Upper lobe of right lung (tissue), 1 donor: ENCODE data around the gene CDH4. TPM values are rescaled to one million over a fixed set of nuclear protein-coding genes. Genes with fewer than 3 reads are reported as not detected.

Experiments
- ATAC-seq: fragments of 200-7000 bp; cut with Tn5 transposase; one replicate; pipeline ENCODE4 v1.9.1; 2020; ENCODE audit warnings: mild to moderate bottlenecking, moderate library complexity
- DNase-seq: peaks from one replicate; pipeline ENCODE4 v3.0.0-alpha.2; 2020
- H3K27ac ChIP-seq: fragments of 200-600 bp; one replicate; pipeline ENCODE4 v1.8.0; 2022
- H3K27me3 ChIP-seq: fragments of 200-600 bp; one replicate; pipeline ENCODE4 v1.8.0; 2022; ENCODE audit warnings: mild to moderate bottlenecking
- H3K36me3 ChIP-seq: fragments of 200-600 bp; one replicate; pipeline ENCODE4 v1.8.0; 2022
- H3K4me1 ChIP-seq: fragments of 200-600 bp; one replicate; pipeline ENCODE4 v1.8.0; 2022
- H3K4me3 ChIP-seq: fragments of 200-600 bp; one replicate; pipeline ENCODE4 v1.8.0; 2022; ENCODE audit warnings: mild to moderate bottlenecking
- H3K9me3 ChIP-seq: fragments of 200-600 bp; one replicate; pipeline ENCODE4 v1.8.0; 2022
- intact Hi-C: fragments of 100-400 bp; cut with DNase I; formaldehyde crosslinking; loops from one replicate; pipeline ENCODE4 v1.11.0; 2022
- total RNA-seq: library from RNA; stranded (reverse); fragmentation: NEBNext Ultra II Directional; extraction: Animal tissue kit (Norgen Biotek cat#: 25700); gene quantifications from one replicate; pipeline ENCODE4 v1.2.1, GENCODE V29; 2021
- TF ChIP-seq, protein P1 (sequence below): fragments of 200-600 bp; IDR thresholded peaks from one replicate; pipeline ENCODE4 v1.8.0; 2022; ENCODE audit warnings: antibody characterized with exemption
- donor health status: DM: no; HTN: yes; CAD: no; lungs with severe emphysema.

Gene CDH4
- total RNA-seq, 1 donor from 2014 or later: 0.23 TPM

DNA sequence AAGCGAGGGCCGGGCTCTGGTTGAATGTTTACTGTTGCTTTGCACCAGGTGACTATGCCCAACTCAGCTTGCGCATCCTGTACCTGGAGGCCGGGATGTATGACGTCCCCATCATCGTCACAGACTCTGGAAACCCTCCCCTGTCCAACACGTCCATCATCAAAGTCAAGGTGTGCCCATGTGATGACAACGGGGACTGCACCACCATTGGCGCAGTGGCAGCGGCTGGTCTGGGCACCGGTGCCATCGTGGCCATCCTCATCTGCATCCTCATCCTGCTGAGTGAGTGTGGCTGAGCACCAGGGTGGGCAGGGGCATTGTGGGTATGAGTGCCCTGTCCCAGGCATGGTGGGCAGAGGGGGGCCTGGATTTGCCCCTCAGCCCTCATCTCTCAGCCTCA is 677.5 kb downstream of the CDH4 start:
- Histone ChIP-seq H3K36me3 (no peaks in the 10 kb centered on the region), H3K27ac (no peak overlapping the region), H3K27me3 (no peaks in the 10 kb centered on the region), H3K4me3 (no peak overlapping the region), H3K9me3 (no peaks in the 10 kb centered on the region), H3K4me1 (no peaks in the 10 kb centered on the region)
- ATAC-seq: no peak
- intact Hi-C loops: no loop called here
- TF ChIP-seq, protein P1, sequence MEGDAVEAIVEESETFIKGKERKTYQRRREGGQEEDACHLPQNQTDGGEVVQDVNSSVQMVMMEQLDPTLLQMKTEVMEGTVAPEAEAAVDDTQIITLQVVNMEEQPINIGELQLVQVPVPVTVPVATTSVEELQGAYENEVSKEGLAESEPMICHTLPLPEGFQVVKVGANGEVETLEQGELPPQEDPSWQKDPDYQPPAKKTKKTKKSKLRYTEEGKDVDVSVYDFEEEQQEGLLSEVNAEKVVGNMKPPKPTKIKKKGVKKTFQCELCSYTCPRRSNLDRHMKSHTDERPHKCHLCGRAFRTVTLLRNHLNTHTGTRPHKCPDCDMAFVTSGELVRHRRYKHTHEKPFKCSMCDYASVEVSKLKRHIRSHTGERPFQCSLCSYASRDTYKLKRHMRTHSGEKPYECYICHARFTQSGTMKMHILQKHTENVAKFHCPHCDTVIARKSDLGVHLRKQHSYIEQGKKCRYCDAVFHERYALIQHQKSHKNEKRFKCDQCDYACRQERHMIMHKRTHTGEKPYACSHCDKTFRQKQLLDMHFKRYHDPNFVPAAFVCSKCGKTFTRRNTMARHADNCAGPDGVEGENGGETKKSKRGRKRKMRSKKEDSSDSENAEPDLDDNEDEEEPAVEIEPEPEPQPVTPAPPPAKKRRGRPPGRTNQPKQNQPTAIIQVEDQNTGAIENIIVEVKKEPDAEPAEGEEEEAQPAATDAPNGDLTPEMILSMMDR: no peak
- DNase-seq: peak; percentile 23

DNA sequence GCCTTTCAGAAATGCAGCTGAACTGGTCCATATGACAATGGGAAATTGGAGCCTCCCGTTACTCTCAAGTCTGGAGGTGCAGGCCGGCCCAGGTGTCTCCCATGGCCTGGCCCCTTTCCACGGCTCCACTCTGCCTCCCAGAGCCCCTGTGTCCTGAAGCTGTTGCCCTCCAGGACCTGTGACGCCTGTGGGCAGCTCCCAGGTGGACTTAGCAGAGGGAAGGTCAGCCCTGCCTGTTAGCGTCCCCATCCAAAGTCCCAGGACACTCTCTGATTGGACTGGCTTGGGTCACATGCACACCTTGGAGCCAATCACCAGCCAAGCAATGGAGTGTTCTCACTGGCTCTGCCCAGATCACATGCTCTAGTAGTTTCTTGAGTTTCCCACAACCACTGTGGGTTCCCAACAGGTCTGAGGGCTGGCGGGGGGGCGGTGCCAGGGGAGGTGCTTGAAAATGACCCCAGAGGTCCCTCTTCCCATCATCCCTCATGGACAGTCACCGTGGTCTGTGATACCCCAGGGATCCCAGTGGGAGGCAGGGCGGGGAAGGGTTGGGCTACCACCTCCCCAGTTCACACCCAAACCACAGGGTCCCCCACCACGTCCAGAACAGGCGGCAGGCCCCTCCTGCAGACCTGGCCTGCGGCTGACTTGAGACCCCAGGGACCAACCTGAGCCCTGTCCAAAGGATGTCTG is 678.1 kb downstream of the CDH4 start:
- no peak overlapping the region for H3K27ac ChIP-seq
- DNase-seq (peak; percentile 49), ATAC-seq (no peak)
- TF ChIP-seq, protein P1: no peak
- intact Hi-C loops: no loop called here
- no peaks in the 10 kb centered on the region for H3K27me3 ChIP-seq
- no peaks in the 10 kb centered on the region for H3K36me3 ChIP-seq
- no peaks in the 10 kb centered on the region for H3K9me3 ChIP-seq
- no peaks in the 10 kb centered on the region for H3K4me1 ChIP-seq
- no peak overlapping the region for H3K4me3 ChIP-seq

DNA sequence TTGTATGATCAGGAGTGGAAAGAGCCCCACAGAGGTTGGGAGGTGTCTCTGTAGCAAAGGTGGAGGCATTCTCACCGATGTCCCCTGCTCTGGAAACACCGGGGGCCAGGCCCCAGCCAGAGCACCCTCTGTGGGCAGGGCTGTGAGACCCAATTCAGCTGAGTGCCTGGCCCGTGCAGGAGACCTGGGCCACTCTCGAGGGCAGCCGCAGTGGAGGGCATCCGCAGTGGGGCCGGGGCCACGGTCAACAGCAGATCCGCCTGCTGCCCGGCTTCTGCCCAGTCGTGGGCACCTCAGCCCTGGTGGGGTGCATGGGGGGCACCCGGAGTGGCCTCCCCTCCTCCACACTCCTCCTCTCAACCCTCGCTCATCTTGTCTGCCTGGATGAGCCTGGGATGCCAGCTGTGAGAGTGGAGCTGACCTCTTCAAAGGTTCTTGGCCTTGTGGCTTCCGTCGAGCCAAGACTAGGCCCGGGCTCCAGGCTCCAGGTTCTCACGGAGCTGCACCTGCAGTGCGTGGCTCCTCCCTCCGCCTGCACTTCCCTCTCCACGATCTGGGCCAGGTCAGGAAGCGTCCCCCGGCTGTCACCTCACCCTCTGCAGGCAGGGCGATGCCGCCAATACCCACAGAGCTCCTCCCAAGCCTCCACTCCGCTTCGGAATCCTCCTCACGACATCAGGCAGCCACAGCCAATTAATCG is 678.9 kb downstream of the CDH4 start:
- no peaks in the 10 kb centered on the region for H3K27me3 ChIP-seq
- no peak overlapping the region for H3K4me3 ChIP-seq
- no peaks in the 10 kb centered on the region for H3K36me3 ChIP-seq
- ATAC-seq (no peak), DNase-seq (peak; percentile 52)
- TF ChIP-seq, protein P1: no peak
- intact Hi-C loops: no loop called here
- H3K9me3 ChIP-seq: no peaks in the 10 kb centered on the region
- no peaks in the 10 kb centered on the region for H3K4me1 ChIP-seq
- H3K27ac ChIP-seq: no peak overlapping the region

DNA sequence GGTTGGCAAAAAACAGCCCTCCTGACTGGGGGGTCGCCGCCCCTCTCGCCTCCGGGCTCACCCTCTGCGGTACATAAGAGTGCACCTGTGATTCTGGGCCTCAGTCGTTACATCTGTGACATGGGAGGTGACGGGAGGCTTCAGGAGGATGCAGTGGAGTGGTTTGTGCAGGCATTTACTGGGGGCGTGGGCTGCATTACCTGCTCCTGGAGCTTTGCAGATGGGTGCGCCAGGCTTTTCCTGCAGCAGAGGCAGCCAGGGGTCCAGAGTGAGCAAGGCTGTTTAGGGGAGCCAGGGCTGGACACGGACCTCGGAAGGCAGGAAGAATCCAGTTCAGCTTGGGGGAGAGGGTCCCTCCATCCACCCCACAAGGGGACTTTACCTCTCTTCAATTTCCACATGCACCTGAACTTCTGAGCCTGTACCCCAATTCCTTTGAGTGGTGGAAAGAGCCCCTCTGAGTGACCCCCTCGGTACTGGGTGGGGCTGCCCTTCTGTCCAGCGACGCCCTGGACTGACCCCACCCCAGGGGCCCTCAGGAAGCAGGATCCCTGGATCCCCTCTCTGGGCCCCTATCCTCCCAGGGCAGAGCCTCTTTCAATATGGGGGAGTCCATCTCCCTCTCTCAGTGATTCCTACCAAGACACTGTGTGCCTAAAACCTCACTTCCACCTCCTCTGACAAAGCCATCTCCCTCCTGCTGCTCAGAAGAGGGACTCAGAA is 679.6 kb downstream of the CDH4 start:
- Histone ChIP-seq H3K4me1 (no peaks in the 10 kb centered on the region), H3K9me3 (no peaks in the 10 kb centered on the region), H3K27ac (no peak overlapping the region), H3K36me3 (no peaks in the 10 kb centered on the region), H3K27me3 (no peaks in the 10 kb centered on the region), H3K4me3 (no peak overlapping the region)
- no peak for ATAC-seq
- TF ChIP-seq, protein P1: no peak
- intact Hi-C loops: no loop called here
- peak; percentile 22 for DNase-seq

DNA sequence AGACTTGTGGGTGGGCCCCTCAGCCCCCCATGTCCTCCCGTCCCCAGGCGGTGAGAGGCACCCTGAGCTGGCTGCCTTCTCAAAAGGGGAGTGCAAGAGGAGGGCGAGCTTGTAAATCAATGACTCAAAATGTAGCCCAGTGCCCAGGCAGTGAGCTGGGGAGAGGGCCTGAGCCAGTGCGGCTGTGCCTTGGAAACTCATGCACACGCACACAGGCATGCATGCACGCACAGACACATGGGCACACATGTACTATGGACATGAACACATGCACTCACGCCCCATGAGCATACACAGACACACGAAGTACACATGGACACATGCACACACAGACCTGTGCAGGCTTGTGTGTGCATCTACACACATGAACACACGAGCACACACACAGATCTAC is 680.1 kb downstream of the CDH4 start:
- H3K4me1 ChIP-seq: no peaks in the 10 kb centered on the region
- intact Hi-C loops: no loop called here
- ATAC-seq (no peak), DNase-seq (peak; percentile 43)
- H3K4me3 ChIP-seq: no peak overlapping the region
- no peak overlapping the region for H3K27ac ChIP-seq
- H3K9me3 ChIP-seq: no peaks in the 10 kb centered on the region
- TF ChIP-seq, protein P1: no peak
- H3K36me3 ChIP-seq: no peaks in the 10 kb centered on the region
- no peaks in the 10 kb centered on the region for H3K27me3 ChIP-seq
